ENCODE measurements around the gene TRIM24. TPM values are rescaled to one million over a fixed set of nuclear protein-coding genes. Genes with fewer than 3 reads are reported as not detected.
"Not testable (repeated sequence)": the region's sequence is repeated elsewhere in the genome, so short reads cannot be mapped to it uniquely, and the experiment has no call there.

The TRIM24 gene
- polyA plus RNA-seq (ENCODE audit: insufficient read length in 4 of 4) = 10 to 100 TPM; 50.4 to 64.9 (median 60.0) TPM

DNA sequence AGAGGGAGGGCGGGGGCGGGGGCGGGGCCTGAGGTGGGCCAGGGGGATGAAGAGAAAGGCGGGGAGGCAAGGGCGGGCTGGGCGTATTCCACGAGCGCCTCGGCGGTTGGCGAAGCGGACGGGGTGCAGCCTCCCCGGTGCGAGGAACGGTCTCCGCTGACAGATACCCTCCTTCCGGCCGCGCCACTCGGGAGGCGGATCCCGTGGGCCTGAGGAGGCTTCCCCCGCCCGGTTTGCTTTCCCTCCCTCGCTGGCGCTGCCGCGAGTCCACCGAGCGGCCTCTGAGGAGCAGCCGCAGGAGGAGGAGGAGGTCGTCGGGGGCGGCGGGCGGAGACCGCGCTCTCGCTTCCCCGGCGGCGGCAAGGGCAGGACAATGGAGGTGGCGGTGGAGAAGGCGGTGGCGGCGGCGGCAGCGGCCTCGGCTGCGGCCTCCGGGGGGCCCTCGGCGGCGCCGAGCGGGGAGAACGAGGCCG, at the start of gene TRIM24:
Gene TRIM24, plus strand, starts transcription at position 84 of the 473 bp plus-strand sequence. Its CDS starts 290 bp downstream, at position 374.
- DNase-seq (ENCODE audit: low read depth in 4 of 4, low spot score in 3 of 4) = no peak

DNA sequence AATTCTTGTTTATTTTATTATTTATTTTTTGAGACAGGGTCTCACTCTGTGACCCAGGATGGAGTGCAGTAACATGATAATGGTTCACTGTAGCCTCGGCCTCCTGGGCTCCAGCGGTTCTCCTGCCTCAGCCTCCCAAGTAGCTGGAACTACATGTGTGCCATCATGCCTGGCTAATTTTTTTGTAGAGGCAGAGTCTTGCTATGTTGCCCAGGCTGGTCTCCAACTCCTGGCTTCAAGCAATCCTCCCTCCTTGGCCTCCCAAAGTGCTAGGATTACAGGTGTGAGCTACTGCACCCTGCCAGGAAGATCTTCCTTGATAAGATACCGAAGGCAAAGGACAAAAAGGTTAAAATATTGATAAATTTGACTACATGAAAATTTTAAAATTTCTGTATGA, 48.0 kb upstream of the TRIM24 start:
- DNase-seq (ENCODE audit: low read depth in 4 of 4, low spot score in 3 of 4) = not testable (repeated sequence)

DNA sequence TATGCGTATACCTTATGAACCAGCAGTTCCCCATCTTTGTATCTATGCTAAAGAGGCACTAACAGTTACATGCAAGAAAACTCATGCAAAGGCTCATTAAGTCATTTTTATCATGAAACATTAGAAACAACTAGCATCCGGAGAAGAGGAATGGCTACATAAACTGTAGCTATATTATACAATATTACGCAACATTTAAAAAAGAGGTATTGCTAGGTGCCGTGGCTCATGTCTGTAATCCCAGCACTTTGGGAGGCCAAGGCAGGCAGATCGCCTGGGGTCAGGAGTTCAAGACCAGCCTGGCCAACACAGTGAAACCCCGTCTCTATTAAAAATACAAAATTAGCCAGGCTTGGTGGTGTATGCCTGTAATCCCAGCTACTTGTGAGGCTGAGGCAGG, 47.1 kb upstream of the TRIM24 start:
- not testable (repeated sequence) for DNase-seq (ENCODE audit: low read depth in 4 of 4, low spot score in 3 of 4)

DNA sequence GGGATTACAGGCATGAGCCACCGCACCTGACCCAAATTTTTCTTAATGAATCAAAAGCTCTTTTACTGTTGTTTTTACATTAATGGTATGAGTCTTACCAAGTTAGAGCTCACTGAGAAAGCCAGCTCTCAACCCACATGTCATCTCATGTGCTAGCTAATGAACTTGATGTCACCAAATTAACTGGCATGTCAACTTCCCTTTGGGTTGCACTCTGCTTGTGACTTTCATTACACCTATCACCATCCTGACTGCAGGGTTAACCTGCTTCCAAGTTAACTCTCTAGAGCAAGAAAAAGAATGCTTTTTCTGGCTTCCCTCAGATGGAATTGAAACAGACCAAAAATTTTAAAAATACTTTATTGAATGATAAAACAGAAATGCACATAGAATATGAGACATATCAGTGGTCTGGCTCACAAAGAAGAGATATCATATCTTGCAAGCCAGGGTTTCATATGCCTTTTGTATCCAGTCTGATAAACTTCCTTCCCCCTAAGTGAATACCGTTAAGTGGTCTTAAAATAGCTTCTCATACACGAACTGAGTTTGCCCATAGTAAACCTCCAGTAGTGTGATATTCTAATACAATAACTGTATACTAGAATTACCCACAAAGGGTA, 42.9 kb upstream of the TRIM24 start:
- DNase-seq (ENCODE audit: low read depth in 4 of 4, low spot score in 3 of 4) = no peak

DNA sequence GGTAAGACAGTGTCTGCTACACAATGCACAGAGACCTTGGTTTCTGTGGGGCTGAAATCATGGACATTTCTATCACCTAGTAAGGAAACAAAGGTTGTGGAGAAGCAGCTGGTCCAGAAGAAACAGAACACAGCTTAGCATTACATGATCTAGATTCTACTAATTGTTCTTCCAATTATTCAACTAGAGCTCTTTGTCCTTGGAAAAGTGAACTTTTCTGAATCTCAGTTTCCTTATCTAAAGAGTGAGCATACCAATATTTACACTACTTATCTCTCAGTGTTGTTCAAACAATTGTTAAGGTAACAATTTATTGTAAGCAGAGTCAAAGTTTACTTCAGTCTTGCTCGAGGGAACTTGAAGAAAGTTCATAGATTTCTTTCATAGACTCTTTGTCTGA, 42.3 kb upstream of the TRIM24 start:
- DNase-seq (ENCODE audit: low read depth in 4 of 4, low spot score in 3 of 4) = no peak

DNA sequence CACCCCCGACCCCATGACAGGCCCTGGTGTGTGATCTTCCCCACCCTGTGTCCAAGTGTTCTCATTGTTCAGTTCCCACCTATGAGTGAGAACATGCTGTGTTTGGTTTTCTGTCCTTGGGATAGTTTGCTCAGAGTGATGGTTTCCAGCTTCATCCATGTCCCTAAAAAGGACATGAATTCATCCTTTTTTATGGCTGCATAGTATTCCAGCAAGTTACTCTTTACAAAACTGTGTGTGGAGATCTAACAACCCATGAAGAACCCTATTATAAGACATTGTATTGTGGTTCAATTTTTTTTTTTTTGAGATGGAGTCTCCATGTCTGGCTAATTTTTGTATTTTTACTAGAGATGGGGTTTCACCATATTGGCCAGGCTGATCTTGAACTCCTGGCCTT, 41.7 kb upstream of the TRIM24 start:
- DNase-seq (ENCODE audit: low read depth in 4 of 4, low spot score in 3 of 4) = not testable (repeated sequence)

DNA sequence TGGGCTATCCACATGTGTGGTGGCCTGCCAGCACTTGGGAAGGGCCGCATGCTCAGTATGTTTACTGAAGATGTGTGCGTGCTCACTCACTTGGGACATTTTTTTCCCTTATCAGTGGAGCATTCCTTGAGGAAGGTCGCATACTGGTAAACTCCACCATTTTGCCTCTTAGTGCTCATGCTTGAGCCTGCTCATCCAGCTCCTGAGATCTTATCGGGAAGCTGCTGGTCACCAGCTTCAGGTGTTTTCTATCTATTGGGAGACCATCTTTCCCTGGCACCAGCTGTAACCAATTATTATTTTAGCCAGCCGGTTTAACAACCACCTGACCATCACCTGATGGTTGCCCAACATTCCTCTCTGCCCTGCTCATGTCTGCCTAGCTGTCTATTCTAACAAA, 35.0 kb upstream of the TRIM24 start:
- no peak for DNase-seq (ENCODE audit: low read depth in 4 of 4, low spot score in 3 of 4)

DNA sequence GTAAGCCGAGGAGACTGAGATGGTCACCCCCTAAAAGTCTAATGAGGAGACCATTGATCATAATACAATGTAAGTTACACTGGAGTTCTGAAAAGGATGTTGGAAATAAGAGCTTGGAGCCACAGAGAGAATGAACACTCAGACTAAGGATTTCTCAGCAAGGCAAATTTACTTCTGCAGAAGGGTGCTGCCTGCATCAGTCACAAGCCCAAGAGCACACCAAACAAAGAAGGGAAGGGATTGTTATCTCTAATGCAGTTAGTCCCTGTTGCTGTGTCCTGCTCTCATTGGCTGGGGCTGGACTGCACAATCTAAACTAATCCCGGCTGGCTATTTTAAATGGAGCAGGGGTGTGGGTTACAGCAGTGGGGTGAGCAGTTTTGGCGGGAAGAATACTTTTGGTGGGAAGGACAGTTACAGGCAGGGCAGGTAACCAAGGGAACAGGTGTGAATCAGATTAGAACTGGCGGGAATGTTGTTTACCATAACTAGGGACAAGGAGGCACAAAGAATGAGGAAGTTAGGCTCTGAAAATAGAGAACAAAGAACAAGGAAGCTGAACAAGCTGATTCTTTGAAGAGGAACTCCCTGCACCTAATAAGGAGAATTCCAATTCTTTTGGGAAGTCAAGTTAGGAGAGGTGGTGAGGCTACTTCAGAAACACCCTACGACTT, 30.3 kb upstream of the TRIM24 start:
- no peak for DNase-seq (ENCODE audit: low read depth in 4 of 4, low spot score in 3 of 4)

DNA sequence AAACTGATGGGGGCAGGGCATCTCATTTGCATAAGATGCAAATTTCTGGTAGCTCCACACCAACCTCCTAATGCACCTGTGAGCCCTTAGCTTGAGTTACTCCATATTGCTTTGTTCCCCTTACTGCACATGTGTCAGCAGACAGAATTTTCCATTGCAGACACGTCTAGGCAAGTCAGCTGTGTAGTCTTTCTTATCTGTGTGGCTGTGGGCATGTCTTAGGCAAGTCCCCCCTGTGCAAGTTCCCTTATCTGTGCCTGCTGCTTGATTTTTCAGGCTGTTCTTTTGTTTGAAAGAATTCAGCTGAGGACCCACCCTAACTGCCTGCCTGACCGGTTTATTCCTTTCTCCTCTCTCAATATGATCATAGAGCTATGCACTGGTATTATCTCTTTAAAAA, 28.5 kb upstream of the TRIM24 start:
- DNase-seq (ENCODE audit: low read depth in 4 of 4, low spot score in 3 of 4) = no peak

DNA sequence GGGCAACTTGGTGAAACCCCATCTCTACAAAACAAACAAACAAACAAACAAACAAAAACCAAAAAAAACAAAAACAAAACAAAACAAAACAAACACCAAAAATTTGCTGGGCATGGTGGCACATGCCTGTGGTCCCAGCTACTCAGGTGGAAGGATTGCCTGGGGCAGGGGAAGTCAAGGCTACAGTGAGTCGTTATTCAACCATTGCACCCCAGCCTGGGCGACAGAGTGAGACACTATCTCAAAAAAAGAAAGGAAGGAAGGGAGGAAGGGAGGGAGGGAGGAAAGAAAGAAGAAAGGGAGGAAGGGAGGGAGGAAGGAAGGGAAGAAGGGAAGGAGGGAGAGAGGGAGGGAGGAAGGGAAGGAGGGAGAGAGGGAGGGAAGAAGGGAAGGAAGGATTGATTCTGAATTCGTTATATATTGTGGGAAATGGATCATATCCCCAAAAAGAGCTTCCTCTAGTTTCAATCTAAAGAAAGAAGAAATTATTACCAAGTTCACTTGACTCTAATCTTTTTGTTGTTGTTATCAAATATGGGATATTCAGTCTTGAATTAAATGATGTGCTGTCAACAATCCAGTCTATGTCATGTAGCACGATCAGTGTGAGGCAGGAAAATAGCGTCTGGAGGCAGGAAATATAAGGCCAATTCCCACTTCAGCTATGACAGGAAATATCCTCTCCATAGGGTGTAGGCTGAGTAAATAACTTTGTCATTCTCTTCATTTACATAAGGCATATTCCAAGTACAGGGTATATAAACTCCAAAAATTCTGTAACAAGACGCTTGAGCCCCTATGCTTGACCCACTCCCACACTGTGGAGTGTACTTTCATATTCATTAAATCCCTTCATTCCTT, 26.2 kb upstream of the TRIM24 start:
- DNase-seq (ENCODE audit: low read depth in 4 of 4, low spot score in 3 of 4) = no peak

DNA sequence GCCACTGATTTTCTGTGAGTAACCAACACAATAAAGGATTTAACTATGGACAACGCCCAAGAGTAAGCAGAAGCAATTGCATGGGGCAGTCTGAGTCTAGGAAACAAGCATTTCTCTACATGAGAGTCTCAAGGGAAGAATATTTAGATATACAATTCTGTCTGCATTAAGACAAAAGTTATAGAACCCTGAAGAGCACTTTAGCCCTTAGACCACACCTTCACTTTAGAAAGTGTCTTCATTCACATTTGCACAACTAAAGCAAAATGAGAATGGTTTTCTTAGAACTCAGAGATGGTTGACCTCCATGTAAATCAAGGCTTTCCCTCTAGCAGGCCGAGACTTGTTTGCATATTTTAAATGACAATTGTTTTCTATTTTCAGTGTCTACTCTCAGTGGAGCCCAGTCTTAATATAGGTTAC, 25.5 kb upstream of the TRIM24 start:
- no peak for DNase-seq (ENCODE audit: low read depth in 4 of 4, low spot score in 3 of 4)

DNA sequence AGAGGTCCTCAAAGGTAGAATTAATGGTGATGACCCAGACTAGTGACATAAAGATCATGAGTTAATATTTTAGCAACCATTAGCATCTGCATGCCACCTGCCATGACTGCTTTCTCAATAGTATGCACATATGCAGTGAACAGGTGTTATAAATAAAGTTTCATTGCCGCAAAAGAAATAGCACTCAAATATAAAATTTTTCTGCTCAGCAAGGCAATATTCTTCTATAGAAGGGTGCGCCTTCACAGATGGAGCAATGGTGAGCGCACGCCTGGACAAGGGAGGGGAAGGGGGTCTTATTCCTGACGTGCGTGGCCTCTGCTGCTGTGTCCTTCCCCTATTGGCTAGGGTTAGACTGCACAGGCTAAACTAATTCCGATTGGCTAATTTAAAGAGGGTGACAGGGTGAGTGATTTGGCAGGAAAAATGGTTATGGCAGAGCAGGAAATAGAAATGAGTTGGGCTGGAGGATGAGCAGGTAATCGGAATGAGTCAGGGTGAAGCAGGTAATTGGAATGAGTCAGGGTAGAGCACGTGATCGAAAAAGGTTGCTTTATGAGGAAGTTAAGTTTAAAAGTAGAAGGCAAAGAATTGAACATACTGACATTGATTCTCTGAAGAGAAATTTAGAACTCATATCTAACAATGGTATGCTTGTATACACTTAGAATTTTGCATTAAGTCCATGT, 24.7 kb upstream of the TRIM24 start:
- DNase-seq (ENCODE audit: low read depth in 4 of 4, low spot score in 3 of 4) = no peak

DNA sequence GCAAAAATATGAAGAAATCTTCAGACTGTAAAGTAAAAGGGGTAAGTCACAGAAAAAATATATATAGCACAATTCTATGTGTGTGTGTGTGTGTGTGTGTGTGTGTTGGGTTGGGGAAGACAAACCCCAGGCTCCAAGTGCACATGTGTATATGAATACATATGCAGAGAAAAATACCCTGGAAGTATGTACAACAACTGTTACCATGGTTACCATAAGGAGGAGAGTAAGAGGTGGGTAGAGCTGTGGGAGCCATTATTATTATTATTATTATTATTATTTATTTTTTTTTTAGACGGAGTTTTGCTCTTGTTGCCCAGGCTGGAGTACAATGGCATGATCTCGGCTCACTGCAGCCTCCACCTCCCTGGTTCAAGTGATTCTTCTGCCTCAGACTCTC, 23.7 kb upstream of the TRIM24 start:
- no peak for DNase-seq (ENCODE audit: low read depth in 4 of 4, low spot score in 3 of 4)

DNA sequence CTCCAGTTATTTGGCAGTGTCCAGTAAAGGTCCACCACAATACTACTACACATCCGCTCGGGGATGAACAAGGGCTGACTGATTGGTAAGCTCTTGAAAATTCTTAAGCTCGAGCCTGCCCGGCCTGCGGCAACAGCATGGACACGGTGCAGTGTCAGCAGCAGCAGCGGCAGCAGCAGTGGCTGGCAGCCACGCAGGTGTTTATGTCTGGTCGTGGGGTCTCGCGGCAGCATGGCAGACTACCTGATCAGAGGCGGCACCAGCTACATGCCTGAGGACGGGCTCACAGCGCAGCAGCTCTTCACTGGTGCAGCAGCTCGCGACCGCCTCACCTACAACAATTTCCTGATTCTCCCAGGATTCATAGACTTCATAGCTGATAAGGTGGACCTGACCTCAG, 19.6 kb upstream of the TRIM24 start:
- no peak for DNase-seq (ENCODE audit: low read depth in 4 of 4, low spot score in 3 of 4)

DNA sequence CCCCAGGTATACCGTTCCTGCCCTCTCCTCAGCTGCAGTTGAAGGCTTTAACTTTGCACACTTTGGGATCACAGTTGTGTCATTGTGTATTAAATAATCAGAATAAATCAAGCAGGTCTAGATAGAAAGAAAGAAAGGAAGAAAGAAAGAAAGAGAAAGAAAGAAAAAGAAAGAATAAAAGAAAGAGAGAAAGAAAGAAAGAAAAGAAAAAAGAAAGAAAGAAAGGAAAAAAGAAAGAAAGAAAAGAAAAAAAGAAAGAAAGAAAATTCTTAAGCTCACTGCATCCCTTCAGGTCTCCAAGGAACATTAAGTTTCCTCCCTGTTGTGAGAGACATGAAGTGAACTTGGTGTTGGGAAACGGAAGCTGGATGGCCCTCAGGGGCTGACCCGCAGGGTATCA, 17.2 kb upstream of the TRIM24 start:
- DNase-seq (ENCODE audit: low read depth in 4 of 4, low spot score in 3 of 4) = no peak

DNA sequence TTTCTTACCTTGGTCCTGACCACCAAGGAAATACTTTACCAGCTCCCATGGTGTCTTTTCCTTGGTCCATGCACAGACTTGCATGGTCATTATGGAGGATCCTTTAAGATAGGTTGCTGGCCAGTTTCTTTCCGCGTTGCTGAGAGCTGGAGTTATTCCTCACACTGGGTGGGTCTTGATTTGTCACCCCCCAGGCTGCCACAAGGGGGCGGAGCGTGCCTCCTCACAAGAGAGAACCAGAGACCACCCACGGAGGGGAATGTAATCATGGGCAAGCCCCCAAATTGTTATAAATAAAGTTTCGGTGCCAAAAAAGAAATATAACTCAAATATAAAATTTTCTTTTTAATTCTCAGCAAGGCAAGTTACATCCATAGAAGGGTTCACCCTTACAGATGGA, 10.5 kb upstream of the TRIM24 start:
- no peak for DNase-seq (ENCODE audit: low read depth in 4 of 4, low spot score in 3 of 4)

DNA sequence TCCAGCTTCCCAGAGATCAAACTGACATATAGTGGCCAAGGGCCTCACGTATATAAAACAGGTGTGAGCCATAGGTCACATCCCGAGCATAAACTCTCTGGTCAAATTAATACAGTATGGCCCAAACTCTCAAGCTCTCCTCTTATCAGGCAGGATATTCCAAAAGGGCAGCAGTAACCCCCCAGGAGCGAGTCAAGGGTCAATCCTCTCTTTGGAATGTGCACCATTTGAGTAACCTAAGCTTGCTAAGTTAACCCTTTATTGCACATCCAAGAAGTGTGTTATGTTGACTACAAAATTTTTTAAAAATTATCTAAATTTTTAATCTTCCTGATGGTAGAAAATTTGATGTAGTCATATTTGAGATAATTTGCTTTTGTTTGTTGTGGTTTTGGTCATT, 4.5 kb upstream of the TRIM24 start:
- no peak for DNase-seq (ENCODE audit: low read depth in 4 of 4, low spot score in 3 of 4)

DNA sequence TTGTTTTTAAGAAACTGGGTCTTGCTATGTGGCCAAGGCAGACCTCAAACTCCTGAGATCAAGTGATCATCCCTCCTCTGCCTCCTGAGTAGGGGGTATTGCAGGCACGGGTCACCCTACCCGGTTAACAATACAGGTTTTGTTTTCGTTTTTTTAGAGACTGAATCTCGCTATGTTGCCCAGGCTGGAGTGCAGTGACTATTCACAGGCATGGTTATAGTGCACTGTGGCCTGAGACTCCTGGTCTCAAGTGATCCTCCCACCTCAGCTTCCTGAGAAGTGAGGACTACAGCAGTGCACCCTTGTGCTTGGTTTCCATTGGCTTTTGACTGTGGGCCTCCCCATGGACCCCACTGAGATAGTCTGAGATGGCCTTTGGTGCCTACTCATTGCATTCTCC, 3.8 kb upstream of the TRIM24 start:
- no peak for DNase-seq (ENCODE audit: low read depth in 4 of 4, low spot score in 3 of 4)

DNA sequence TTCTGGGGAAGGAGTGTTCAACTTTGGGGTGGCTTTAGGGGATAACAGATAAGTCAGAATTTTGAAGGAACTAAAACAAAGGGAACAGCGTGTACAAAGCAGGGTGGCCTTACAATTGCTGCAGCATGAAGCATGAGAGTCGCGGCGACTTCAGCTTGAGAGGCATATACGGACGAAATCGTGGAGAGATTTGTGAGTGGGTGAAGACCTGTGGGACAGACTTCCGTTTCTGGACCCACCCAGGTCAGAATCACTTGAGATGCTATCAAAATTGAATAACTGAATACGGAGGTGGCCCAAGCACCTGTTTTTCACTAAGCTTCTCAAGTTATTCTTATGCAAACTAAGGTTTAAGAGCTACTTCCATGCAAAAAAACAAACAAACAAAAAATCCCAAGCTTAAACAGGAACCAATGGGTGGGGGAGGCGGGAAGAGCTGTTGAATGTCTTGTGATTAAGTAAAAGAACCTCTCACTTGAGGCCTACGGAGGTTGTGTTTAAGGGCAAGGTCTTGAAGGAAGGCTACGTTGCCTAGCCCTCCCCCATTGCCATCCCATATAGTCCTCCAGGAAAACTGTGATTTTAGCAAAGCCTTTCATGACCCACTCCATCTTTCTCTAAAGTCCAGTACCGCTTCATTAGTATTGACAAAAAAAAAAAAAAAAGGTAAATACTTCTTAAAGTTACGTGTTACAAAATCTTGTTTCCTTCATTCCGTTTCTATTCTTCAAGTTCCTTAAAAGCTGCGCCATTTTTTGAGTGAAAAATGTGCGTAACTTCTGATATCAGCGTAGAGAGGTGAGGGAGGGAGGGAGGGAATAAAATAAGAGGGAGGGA, 1.3 kb upstream of the TRIM24 start:
- no peak for DNase-seq (ENCODE audit: low read depth in 4 of 4, low spot score in 3 of 4)

Data from right renal pelvis (tissue), 4 donors.